DOHH2 (cell line): ENCODE measurements around the gene MEFV.

Source experiments
- CTCF ChIP-seq: fragments of 200-600 bp; sonication (generic); IDR thresholded peaks from one replicate; pipeline ENCODE4 v1.5.1; 2014; ENCODE audit warnings: antibody characterized with exemption, mild to moderate bottlenecking, low read depth, low read length; ENCODE audit not compliant: poor library complexity, severe bottlenecking
- EZH2phosphoT487 ChIP-seq: fragments of 200-600 bp; sonication (generic); IDR thresholded peaks from 2 replicates; pipeline ENCODE4 v1.6.1; 2017; ENCODE audit warnings: borderline replicate concordance, mild to moderate bottlenecking, antibody characterized with exemption, low read length, moderate library complexity, mixed read lengths

GRCh38 chr16:3285131-3285530 lies 28.7 kb upstream of the MEFV start:
- no peak for TF ChIP-seq CTCF
- TF ChIP-seq EZH2phosphoT487 = no peak
